Non-pigmented ciliary epithelial cell (primary cell): ENCODE data around the gene PCBP4.
"Not testable (repeated sequence)": the region's sequence is repeated elsewhere in the genome, so short reads cannot be mapped to it uniquely, and the experiment has no call there.

Source experiments
- DNase-seq: peaks from one replicate; pipeline ENCODE4 v3.0.0-alpha.2; 2010; ENCODE audit warnings: low read depth

Gene PCBP4

GRCh38 chr3:51994530-51994929 is 27.3 kb upstream of the PCBP4 start:
- no peak for DNase-seq

GRCh38 chr3:51993657-51994056 is 26.4 kb upstream of the PCBP4 start:
- DNase-seq: not testable (repeated sequence)

GRCh38 chr3:51992017-51992682 is 24.9 kb upstream of the PCBP4 start:
- DNase-seq: no peak

GRCh38 chr3:51990501-51990971 is 23.3 kb upstream of the PCBP4 start:
- DNase-seq: not testable (repeated sequence)

GRCh38 chr3:51988286-51989146 is 21.3 kb upstream of the PCBP4 start:
- no peak for DNase-seq

- no peak for DNase-seq
These were observed 20.3 kb upstream of the PCBP4 start for GRCh38 chr3:51987568-51987967.

GRCh38 chr3:51986010-51986947 is 19.0 kb upstream of the PCBP4 start:
- no peak for DNase-seq

- no peak for DNase-seq
These were observed 17.8 kb upstream of the PCBP4 start for GRCh38 chr3:51985063-51985462.

GRCh38 chr3:51984269-51984647 is 17.0 kb upstream of the PCBP4 start:
- no peak for DNase-seq

GRCh38 chr3:51983578-51984268 is 16.5 kb upstream of the PCBP4 start:
- DNase-seq: no peak

GRCh38 chr3:51982838-51983577 is 15.8 kb upstream of the PCBP4 start, which contains the start of gene ACY1:
Gene ACY1 (plus strand): TSS chr3:51983535. CDS start chr3:51984065, 530 bp downstream.
- no peak for DNase-seq

GRCh38 chr3:51982352-51982837 is 15.1 kb upstream of the PCBP4 start:
- no peak for DNase-seq

GRCh38 chr3:51980253-51980652 is 13.0 kb upstream of the PCBP4 start:
- no peak for DNase-seq

- no peak for DNase-seq
These were observed 10.9 kb upstream of the PCBP4 start for GRCh38 chr3:51978143-51978502.

- no peak for DNase-seq
These were observed 10.3 kb upstream of the PCBP4 start for GRCh38 chr3:51977446-51978142.

- no peak for DNase-seq
These were observed 8.7 kb upstream of the PCBP4 start for GRCh38 chr3:51975852-51976549.

GRCh38 chr3:51974963-51975851 is 8.0 kb upstream of the PCBP4 start, which contains the start of gene ABHD14A:
Gene ABHD14A (plus strand): TSS chr3:51975064. CDS start chr3:51975136, 72 bp downstream.
- no peak for DNase-seq

- no peak for DNase-seq
These were observed 7.2 kb upstream of the PCBP4 start for GRCh38 chr3:51974277-51974962.
